Measurements from ENCODE around the gene ZNF304.

The ZNF304 gene

GRCh38 chr19:57350877-57351805 is at the start of gene ZNF304:
TSS of gene ZNF304 (plus strand) at chr19:57351271. CDS start at chr19:57351665, 394 bp downstream.
- peak; percentile 95 for DNase-seq

- DNase-seq: no peak
Observed at GRCh38 chr19:57302020-57302465, 49.0 kb upstream of the ZNF304 start.

- DNase-seq: no peak
Observed at GRCh38 chr19:57302727-57303401, 48.2 kb upstream of the ZNF304 start.

- no peak for DNase-seq
Observed at GRCh38 chr19:57305056-57305455, 46.0 kb upstream of the ZNF304 start.

GRCh38 chr19:57308514-57308913 is 42.6 kb upstream of the ZNF304 start:
- DNase-seq: no peak

- DNase-seq: no peak
Observed at GRCh38 chr19:57310792-57311191, 40.3 kb upstream of the ZNF304 start.

GRCh38 chr19:57314146-57314545 is 36.9 kb upstream of the ZNF304 start:
- no peak for DNase-seq

GRCh38 chr19:57317503-57317902 is 33.6 kb upstream of the ZNF304 start:
- no peak for DNase-seq

GRCh38 chr19:57319869-57320179 is 31.2 kb upstream of the ZNF304 start:
- no peak for DNase-seq

GRCh38 chr19:57320180-57321084 is 30.6 kb upstream of the ZNF304 start, which contains the start of gene ZNF543:
TSS of gene ZNF543 (plus strand) at chr19:57320472. CDS start at chr19:57320854, 382 bp downstream.
- DNase-seq: peak; percentile 98

GRCh38 chr19:57321116-57321515 is 30.0 kb upstream of the ZNF304 start:
- DNase-seq: no peak

- no peak for DNase-seq
Observed at GRCh38 chr19:57321751-57322150, 29.3 kb upstream of the ZNF304 start.

GRCh38 chr19:57324992-57325391 is 26.1 kb upstream of the ZNF304 start:
- no peak for DNase-seq

GRCh38 chr19:57327993-57328392 is 23.1 kb upstream of the ZNF304 start:
- no peak for DNase-seq

GRCh38 chr19:57334191-57334590 is 16.9 kb upstream of the ZNF304 start:
- no peak for DNase-seq

- DNase-seq: no peak
Observed at GRCh38 chr19:57338877-57339276, 12.2 kb upstream of the ZNF304 start.

GRCh38 chr19:57342582-57342981 is 8.5 kb upstream of the ZNF304 start:
- no peak for DNase-seq

GRCh38 chr19:57348136-57348535 is 2.9 kb upstream of the ZNF304 start:
- DNase-seq: no peak

GRCh38 chr19:57351867-57352266 is 796 bp downstream of the ZNF304 start:
- no peak for DNase-seq

- no peak for DNase-seq
Observed at GRCh38 chr19:57355916-57356315, 4.8 kb downstream of the ZNF304 start.

GRCh38 chr19:57357406-57357805 is 6.3 kb downstream of the ZNF304 start:
- no peak for DNase-seq

GRCh38 chr19:57359300-57359699 is 8.2 kb downstream of the ZNF304 start:
- no peak for DNase-seq

- DNase-seq: no peak
Observed at GRCh38 chr19:57362419-57362818, 11.3 kb downstream of the ZNF304 start.
